ENCODE measurements around the gene PRKCA.

Gene PRKCA

DNA sequence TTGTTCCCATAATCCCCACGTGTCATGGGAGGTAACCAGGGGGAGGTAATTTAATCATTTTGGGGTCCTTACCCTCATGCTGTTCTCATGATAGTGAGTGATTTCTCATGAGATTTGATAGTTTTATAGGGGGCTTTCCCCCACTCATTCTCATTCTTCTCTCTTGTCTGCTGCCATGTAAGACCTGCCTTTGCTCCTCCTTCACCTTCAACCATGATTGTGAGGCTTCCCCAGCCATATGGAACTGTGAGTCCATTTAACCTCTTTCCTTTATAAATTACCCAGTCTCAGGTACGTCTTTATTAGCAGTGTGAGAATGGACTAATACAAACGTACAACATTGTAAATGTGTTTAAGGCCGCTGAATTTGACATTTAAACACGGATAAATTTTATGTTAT, 37.7 kb upstream of the PRKCA start:
- TF ChIP-seq, protein P1, sequence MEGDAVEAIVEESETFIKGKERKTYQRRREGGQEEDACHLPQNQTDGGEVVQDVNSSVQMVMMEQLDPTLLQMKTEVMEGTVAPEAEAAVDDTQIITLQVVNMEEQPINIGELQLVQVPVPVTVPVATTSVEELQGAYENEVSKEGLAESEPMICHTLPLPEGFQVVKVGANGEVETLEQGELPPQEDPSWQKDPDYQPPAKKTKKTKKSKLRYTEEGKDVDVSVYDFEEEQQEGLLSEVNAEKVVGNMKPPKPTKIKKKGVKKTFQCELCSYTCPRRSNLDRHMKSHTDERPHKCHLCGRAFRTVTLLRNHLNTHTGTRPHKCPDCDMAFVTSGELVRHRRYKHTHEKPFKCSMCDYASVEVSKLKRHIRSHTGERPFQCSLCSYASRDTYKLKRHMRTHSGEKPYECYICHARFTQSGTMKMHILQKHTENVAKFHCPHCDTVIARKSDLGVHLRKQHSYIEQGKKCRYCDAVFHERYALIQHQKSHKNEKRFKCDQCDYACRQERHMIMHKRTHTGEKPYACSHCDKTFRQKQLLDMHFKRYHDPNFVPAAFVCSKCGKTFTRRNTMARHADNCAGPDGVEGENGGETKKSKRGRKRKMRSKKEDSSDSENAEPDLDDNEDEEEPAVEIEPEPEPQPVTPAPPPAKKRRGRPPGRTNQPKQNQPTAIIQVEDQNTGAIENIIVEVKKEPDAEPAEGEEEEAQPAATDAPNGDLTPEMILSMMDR (IDR thresholded peaks at IDR 0.05; ENCODE audit: low read depth, low read length): no peak
- no peak overlapping the region for H3K4me3 ChIP-seq (ENCODE audit: low read depth, low read length)

DNA sequence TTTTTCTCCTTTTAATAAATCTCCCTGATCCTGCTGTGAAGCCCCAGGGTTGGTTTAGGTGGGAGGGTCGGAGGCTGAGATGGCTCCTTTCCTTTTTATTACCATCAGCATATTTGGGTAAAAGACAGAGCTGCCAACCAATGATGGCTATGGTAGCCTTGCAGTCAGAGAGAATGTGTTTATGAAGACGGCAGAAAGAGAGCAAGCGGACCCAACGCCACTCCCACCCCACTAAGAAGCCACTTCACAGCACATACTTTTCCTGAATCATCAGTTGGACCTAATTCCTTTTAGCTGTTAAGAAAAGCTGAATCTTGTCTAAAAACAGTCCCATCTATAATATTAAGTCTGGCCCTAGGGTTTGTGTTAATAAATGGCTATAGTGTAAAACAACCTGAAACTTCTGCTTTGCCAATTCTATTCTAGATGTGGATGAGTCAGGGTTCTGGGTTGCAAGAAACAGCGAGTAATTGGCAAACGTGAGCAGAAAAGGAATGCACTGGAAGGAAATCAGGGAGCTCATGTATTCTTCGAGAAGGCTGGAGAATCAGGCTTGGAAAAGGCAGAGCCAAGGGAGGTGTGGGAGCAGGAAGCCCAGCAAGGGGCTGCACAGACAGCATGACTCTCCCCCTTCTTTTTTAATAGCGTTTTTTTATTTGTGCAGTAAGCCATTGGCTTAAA, 34.0 kb upstream of the PRKCA start:
- TF ChIP-seq, protein P1 (IDR thresholded peaks at IDR 0.05; ENCODE audit: low read depth, low read length): no peak
- H3K4me3 ChIP-seq (ENCODE audit: low read depth, low read length): no peak overlapping the region

DNA sequence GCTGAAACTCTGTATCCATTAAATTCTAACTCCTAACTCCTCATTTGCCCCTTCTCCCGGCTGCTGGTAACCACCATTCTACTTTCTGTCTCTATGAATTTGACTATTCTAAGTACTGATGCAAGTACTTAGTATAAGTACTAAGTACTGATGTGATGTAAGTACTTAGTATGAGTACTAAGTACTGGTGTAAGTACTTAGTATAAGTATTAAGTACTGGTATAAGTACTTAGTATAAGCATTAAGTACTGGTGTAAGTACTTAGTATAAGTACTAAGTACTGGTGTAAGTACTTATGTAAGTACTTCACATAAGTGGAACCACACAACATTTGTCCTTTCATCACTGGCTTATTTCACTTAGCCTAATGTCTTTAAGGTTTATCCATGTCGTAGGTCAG, 32.3 kb upstream of the PRKCA start:
- H3K4me3 ChIP-seq (ENCODE audit: low read depth, low read length): no peak overlapping the region
- TF ChIP-seq, protein P1 (IDR thresholded peaks at IDR 0.05; ENCODE audit: low read depth, low read length): no peak

DNA sequence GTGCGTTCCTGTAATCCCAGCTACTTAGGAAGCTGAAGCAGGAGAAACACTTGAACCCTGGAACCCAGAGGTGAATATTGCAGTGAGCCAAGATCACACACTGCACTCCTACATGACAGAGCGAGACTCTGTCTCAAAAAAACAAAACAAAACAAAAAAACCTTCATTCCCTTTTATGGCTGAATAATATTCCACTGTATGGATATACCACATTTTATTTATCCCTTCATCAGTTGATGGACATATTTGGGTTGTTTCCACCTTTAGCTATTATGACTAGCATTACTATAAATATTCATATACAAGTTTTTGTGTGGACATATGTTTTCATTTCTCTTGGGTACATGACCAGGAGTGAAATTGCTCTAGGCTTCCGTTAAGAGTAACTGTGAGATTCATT, 30.9 kb upstream of the PRKCA start:
- no peak overlapping the region for H3K4me3 ChIP-seq (ENCODE audit: low read depth, low read length)
- TF ChIP-seq, protein P1 (IDR thresholded peaks at IDR 0.05; ENCODE audit: low read depth, low read length): no peak

DNA sequence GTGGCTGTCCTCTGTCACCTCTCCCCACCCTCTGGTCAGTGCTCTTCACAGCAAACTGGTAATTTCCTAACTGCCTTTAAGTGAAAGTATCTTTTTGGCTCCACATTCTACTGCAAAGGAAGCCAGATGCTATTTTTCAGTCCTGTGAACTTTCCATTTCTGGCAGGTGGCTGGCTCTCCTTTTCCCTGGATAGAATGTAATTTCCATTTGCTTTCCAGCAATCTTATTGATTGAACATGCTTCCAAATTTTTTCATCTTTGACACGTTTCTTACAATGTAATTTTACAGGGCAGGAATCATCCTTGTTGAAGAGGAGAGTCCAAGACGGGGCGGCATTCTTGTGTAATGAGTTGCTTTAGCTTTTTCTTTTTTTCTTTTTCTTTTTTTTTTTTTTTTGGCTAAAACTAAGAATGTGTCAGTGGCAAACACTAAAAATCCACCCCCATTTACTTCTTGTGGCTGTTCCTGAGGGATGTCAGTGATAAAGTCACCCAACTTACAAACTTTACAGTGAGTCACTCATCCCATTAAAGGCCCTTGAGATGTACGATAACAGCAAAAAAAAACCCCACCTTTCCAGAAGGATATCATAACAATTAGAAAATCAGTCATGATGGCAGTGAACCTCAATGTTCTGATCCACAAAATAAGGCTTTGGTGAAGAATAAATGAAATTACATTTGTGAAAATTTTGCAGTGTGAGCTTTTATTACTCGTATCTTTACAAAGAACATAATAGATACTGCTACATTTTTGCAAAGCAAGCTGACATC, 29.4 kb upstream of the PRKCA start:
- TF ChIP-seq, protein P1 (IDR thresholded peaks at IDR 0.05; ENCODE audit: low read depth, low read length): no peak
- H3K4me3 ChIP-seq (ENCODE audit: low read depth, low read length): peak overlapping the region; percentile 17; the same call in 1 of the 2 replicates

DNA sequence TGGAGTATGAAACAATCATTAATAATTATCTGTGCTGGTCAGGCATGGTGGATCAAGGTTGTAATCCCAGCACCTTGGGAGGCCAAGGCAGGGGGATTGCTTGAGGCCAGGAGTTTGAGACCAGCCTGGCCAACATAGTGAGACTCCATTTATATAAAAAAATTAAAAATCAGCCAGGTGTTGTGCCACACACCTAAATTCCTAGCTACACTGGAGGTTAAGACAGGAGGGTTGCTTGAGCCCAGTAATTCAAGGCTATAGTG, 28.9 kb upstream of the PRKCA start:
- TF ChIP-seq, protein P1 (IDR thresholded peaks at IDR 0.05; ENCODE audit: low read depth, low read length): no peak
- no peak overlapping the region for H3K4me3 ChIP-seq (ENCODE audit: low read depth, low read length)

DNA sequence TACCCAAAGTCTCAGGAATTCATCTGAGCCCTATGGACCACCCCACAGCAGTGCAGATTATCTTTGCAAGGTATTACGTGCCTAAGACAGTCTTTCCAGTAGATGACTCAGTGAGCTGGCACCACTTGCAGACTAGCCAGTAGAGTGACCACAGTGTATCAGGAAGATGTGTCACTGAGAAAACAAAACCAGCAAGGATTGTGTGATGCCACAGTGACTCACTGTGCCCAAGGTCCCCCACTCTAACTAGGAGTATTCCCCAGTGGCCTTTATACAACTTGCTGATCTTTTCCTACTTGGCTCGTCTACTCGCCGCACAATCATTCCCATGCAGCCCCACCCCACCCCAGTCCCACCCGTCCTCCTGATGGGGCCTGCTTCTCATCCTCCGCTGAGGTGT, 26.8 kb upstream of the PRKCA start:
- TF ChIP-seq, protein P1 (IDR thresholded peaks at IDR 0.05; ENCODE audit: low read depth, low read length): no peak

More for the DNA sequence above, 26.8 kb upstream of the PRKCA start:
- no peak overlapping the region for H3K4me3 ChIP-seq (ENCODE audit: low read depth, low read length)

All from WI38 (cell line).